HG03095 (cell line): ENCODE measurements around the gene LZTR1.

Source experiments
- ATAC-seq: cut with Tn5 transposase; IDR thresholded peaks from one replicate; pipeline ENCODE4 v1.9.1; 2021; ENCODE audit warnings: moderate library complexity; ENCODE audit not compliant: unreplicated experiment

LZTR1 gene

GRCh38 chr22:20979940-20980453, 2.1 kb upstream of the LZTR1 start:
- no peak for ATAC-seq

- no peak for ATAC-seq
Measured at GRCh38 chr22:20980523-20980922, 1.6 kb upstream of the LZTR1 start.

DNA sequence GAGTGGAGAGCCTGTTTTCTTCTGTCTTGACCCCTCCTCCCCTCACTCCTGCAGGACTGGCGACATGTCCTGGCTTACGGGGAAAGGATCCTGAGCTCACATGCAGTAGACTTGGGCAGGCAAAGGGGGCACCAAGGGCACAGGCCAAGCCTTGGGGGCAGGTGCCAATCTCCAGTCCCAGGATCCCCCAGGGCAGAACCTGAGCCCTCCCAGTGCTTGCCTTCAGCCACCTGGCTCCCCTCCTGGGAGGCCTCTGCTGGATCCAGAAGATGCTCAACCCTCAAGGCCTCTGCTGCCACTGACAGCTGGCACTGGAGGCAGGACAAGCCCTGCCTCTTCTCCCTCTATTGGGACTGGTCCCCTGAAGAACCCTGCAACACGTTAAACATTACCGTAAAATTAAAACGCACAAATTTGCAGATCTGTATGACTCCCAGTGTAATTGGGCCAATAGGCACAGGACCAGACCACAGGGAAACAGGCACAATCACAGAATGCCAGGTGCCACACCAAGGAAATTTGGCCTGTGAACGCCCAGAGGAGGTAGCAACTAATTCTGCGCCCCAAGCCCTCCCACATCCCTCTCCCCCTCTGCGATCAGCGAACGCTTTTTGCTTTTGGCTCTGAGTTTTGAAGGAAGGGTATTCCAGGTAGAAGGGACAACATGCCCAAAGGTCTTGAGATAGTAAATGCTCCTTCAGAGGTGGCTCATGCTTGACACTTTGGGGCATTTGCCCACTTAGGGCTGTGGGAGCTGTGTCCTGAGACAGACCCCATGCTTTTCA, 967 bp upstream of the LZTR1 start:
- no peak for ATAC-seq

- peak; percentile 16 for ATAC-seq
Measured at GRCh38 chr22:20982563-20982882, 426 bp downstream of the LZTR1 start.

DNA sequence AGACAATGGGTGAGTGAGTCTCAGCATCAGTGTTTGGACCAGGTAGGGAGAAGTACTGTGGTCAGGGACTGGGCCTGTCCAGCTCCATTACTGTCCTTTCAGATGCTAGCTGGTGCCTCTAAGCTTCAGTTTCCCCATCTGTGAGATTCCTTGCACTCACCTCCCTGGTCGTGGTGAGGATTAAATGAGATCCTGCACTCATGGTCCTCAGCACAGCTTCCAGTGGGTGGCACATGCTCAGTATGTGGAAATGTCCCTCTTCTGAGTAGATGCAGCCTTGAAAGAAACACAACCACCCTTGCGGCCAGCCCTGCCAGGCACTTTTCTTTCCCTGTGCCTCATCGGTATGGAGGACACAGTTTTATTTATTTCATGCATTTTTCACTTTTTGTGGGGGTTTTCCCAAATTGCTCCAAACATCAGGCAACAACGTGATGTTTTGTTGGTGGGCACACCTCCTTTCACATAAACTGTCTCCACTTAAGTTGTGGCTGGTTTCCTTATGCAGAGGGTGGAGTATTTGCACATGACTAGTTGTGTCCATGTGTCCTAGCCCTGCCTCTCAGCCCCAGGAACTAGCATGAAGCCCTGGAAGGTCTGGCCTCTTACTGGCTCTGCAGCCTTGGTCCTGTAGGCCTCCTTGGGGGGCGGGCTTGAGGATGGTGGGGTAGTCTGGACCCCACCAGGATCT, 1.1 kb downstream of the LZTR1 start:
- no peak for ATAC-seq

GRCh38 chr22:20985720-20986119, 3.6 kb downstream of the LZTR1 start:
- ATAC-seq, result no peak

DNA sequence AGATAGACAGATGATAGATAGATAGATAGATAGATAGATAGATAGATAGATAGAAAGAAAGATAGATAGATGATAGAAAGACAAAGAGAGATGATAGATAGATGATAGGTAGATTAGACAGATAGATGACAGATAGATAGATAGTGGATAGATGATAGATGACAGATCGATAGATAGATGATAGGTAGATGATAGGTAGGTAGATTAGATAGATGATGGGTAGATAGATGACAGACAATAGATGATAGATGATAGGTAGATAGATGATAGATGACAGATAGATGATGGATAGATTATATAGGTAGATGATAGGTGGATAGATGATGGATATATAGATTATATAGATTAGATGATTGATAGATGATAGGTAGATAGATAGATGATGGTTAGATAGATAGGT, 4.3 kb downstream of the LZTR1 start:
- no peak for ATAC-seq

- ATAC-seq, result no peak
Measured at GRCh38 chr22:20987375-20987774, 5.3 kb downstream of the LZTR1 start.

DNA sequence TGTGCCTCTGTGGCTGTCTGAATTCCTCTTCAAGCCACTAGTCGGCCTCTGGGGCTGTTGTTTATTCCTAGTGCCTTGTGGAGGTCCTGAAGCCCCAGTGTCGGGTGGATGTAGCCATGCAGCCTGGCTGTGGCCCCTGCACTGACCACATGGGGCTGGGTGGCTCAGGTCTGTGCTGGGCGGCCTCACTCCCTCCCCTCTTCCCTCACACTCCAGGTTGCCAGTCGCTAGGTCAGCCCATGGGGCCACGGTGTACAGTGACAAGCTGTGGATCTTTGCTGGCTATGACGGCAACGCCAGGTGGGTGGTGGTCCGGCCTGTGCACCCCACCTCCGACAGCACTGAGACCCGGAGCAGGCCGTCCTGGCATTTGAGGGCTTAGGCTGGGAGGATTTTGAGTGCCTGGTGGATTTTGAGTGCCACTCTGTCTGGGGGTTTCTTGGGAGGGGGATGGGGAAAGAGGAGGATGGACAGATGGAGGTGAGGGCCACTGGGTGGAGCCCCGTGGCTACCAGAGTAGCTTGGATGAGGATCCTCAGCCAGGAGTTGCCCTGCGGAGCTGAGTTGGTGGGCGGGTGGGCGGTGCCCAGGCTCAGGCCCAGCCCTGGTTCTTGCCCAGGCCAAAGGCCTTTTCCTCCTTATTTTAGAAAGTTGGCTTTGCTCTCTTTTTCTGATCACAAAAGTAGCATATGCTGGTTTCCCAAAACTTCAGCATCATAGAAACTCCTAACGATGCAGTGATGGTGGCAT, 6.7 kb downstream of the LZTR1 start:
- no peak for ATAC-seq

DNA sequence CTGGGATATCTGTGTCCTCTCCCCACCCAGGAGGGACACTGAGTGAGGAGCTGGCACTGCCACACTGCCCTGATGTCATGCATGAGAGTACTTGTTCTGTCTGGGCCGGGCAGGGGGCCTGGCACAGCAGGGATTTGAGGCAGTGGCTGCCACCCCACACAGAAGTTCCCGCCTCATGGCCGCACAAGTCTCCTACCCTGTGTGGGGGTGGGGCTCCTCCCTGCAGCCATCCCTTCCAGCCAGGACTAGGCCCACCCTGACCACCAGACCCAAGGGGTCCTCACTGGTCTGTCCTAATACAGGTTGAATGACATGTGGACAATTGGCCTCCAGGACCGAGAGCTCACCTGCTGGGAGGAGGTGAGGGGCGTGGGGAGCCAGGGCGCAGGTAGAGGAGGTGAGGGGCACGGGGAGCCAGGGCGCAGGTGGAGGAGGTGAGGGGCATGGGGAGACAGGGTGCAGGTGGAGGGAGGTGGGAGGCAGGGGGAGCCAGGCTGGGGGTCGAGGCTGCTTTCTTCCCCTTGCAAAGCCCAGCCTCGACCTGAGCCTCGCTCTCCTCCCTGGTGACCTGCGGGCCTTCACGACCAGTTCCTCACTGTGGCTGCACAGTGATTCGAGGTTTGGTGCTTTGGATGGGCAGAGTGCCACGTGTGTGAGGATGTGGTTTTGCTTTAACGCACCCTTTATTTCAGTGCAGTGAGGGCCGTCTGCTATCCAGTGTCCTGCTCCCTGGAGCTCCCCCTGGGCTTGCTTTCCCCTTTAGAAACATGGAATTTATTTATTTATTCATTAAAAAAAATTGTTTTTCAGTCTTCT, 7.4 kb downstream of the LZTR1 start:
- no peak for ATAC-seq

- no peak for ATAC-seq
Measured at GRCh38 chr22:20990184-20991180, 8.4 kb downstream of the LZTR1 start.

GRCh38 chr22:20991252-20992055, 9.4 kb downstream of the LZTR1 start:
- ATAC-seq, result no peak

- no peak for ATAC-seq
Measured at GRCh38 chr22:20992056-20992442, 10.0 kb downstream of the LZTR1 start.

DNA sequence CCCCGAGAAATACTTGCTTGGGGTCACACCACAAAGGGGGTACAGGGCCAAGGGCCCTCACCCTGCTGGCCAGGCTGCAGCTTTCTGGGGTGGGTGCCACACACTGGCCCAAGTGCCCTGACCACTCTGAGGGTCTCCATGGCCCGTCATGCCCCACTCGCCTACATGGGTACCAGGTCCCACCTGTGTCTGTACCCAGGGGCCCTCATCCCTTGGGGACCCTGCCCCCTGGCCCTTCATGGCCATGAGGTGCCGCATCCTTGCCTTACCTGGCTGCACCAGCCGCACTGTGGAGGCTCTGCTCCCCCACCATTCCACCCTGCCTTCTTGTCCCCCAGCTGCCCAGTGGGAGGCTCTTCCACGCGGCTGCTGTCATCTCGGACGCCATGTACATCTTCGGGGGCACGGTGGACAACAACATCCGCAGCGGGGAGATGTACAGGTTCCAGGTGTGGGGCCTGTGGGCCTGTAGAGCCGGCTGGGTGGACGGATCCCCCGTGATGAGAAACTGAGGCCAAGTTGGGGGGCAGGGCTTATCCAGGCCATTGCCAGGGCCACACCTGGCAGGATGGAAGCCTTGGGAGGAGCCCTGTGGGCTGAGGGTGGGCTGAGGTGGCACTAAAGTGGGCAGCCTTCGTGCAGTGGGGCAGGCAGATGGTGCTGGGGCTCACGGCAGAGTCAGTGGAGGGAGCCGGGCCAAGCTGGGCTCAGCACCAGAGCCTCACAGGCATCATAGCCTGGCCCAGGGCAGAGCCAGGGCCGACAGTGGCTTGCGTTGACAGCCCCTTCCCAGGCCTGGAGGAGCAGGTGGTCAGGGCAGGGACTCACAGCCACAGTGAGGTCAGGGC, 10.6 kb downstream of the LZTR1 start:
- no peak for ATAC-seq

GRCh38 chr22:20993304-20994127, 11.4 kb downstream of the LZTR1 start:
- no peak for ATAC-seq

- ATAC-seq, result no peak
Measured at GRCh38 chr22:20994128-20994901, 12.2 kb downstream of the LZTR1 start.
